C4-2B (cell line): ENCODE results near the gene FNDC3A.

ENCODE experiments used
- ZFX ChIP-seq: fragments of 450-650 bp; IDR thresholded peaks from 2 replicates; pipeline ENCODE4 v1.6.1; 2017
- TF ChIP-seq, protein P1 (sequence below): fragments of 450-650 bp; conservative IDR thresholded peaks from 2 replicates; pipeline ENCODE4 v1.5.1; 2017; ENCODE audit warnings: mild to moderate bottlenecking

DNA sequence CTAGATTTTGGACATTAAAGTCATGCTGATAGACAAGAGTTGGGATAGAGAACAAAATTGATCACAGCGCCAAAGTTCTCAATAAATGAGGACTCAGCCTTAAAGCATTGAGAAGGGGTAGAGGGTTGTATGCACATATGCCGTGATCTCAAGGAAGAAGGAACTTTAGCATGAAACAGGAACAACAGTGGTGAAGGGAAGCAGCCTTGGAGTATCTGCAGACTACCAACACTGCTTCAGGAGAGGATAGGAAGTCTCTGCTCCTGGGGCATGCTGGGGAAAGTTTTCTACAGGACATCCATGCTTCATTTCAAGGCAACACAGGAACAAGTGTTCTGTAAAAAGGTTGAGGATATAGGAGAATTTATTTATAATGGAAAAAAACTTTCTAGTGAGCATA is 132.5 kb downstream of the FNDC3A start:
- TF ChIP-seq, protein P1, sequence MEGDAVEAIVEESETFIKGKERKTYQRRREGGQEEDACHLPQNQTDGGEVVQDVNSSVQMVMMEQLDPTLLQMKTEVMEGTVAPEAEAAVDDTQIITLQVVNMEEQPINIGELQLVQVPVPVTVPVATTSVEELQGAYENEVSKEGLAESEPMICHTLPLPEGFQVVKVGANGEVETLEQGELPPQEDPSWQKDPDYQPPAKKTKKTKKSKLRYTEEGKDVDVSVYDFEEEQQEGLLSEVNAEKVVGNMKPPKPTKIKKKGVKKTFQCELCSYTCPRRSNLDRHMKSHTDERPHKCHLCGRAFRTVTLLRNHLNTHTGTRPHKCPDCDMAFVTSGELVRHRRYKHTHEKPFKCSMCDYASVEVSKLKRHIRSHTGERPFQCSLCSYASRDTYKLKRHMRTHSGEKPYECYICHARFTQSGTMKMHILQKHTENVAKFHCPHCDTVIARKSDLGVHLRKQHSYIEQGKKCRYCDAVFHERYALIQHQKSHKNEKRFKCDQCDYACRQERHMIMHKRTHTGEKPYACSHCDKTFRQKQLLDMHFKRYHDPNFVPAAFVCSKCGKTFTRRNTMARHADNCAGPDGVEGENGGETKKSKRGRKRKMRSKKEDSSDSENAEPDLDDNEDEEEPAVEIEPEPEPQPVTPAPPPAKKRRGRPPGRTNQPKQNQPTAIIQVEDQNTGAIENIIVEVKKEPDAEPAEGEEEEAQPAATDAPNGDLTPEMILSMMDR, result no peak
- TF ChIP-seq ZFX, result no peak
